SK-MEL-5 (cell line): ENCODE data around the gene PTRH2. TPM values are rescaled to one million over a fixed set of nuclear protein-coding genes. Genes with fewer than 3 reads are reported as not detected.

Experiments
- total RNA-seq: library from RNA; depleted of rRNA; stranded (reverse); fragments of >200 nt; shearing (Covaris generic); gene quantifications from 2 replicates; pipeline ENCODE4 v1.2.3, GENCODE V29; 2014; rRNA removed

PTRH2 gene
- total RNA-seq, 1 experiment from 2014 or later: 104 TPM

Other genes starting within 250 kb of the PTRH2 start
- 144 and 151 TPM in 2 replicates for gene DHX40, start 141.8 kb downstream of the PTRH2 start, total RNA-seq
- gene CLTC, start 87.5 kb downstream of the PTRH2 start, total RNA-seq: 471 and 485 TPM in 2 replicates
- 505 and 568 TPM in 2 replicates for gene VMP1, start 224 bp upstream of the PTRH2 start, total RNA-seq
- 7.3 and 7.4 TPM in 2 replicates for gene TUBD1, start 185.5 kb upstream of the PTRH2 start, total RNA-seq
- 29.6 TPM in 2 replicates for gene RPS6KB1, start 185.7 kb upstream of the PTRH2 start, total RNA-seq